Measurements from ENCODE around the gene CISD1. TPM values are rescaled to one million over a fixed set of nuclear protein-coding genes. Genes with fewer than 3 reads are reported as not detected.
A peak's percentile ranks its signal among the peaks of the same experiment; 100 is the strongest.

Gene CISD1
- total RNA-seq, 4 donors from 2014 or later, result 14.6 to 21.8 (median 18.1) TPM

- TF ChIP-seq CTCF (IDR thresholded peaks at IDR 0.05), result no peak
- no peak for ATAC-seq (ENCODE audit: low FRiP score)
- no peak for DNase-seq (ENCODE audit: low spot score)
Measured at GRCh38 chr10:58278274-58278961, 9.5 kb downstream of the CISD1 start.

GRCh38 chr10:58278962-58279307, 10.0 kb downstream of the CISD1 start:
- DNase-seq (ENCODE audit: low spot score) (no peak), ATAC-seq (ENCODE audit: low FRiP score) (no peak)
- no peak for TF ChIP-seq CTCF (IDR thresholded peaks at IDR 0.05)

- DNase-seq (ENCODE audit: low spot score) (no peak), ATAC-seq (ENCODE audit: low FRiP score) (no peak)
- no peak for TF ChIP-seq CTCF (IDR thresholded peaks at IDR 0.05)
Measured at GRCh38 chr10:58280477-58280876, 11.5 kb downstream of the CISD1 start.

- no peak for DNase-seq (ENCODE audit: low spot score)
- TF ChIP-seq CTCF (IDR thresholded peaks at IDR 0.05), result no peak
- ATAC-seq (ENCODE audit: low FRiP score), result no peak
Measured at GRCh38 chr10:58281092-58281752, 12.3 kb downstream of the CISD1 start.

GRCh38 chr10:58282615-58283014, 13.7 kb downstream of the CISD1 start:
- no peak for ATAC-seq (ENCODE audit: low FRiP score)
- TF ChIP-seq CTCF (IDR thresholded peaks at IDR 0.05), result no peak
- DNase-seq (ENCODE audit: low spot score), result no peak

DNA sequence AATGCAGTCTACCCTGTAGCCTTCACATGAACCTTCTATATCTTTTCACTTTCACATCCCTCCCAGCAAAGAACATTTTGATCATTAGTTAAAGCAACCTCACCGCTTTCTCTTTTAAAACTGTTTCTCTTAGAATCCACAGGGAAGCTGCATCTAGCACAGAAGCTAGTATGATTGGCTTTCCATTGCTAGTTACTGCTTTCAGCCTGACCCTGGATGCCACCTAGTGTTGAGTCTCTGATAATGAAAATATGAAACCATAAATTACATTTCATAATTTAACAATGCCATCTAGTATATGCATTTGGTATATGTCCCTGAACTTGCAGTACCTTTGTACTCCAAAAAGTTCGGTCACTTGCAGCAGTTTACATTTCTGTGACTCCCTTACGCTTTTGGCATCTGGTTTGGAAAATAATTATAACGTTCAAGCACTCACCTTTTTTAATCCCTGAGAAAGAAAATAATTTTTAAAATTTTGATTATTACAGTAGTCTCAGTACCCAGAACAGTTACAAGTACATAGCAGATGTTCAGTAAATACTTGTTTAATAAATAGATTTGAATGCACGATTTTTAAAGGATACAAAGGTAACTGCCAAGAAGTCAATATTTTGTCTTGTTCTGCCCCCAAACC, 22.7 kb downstream of the CISD1 start:
- TF ChIP-seq CTCF (IDR thresholded peaks at IDR 0.05), result peak in 1 of 3 donors; percentile 69
- peak; percentile 62 for ATAC-seq (ENCODE audit: low FRiP score)
- no peak for DNase-seq (ENCODE audit: low spot score)
